ENCODE results near the gene XYLT1.

Gene XYLT1

DNA sequence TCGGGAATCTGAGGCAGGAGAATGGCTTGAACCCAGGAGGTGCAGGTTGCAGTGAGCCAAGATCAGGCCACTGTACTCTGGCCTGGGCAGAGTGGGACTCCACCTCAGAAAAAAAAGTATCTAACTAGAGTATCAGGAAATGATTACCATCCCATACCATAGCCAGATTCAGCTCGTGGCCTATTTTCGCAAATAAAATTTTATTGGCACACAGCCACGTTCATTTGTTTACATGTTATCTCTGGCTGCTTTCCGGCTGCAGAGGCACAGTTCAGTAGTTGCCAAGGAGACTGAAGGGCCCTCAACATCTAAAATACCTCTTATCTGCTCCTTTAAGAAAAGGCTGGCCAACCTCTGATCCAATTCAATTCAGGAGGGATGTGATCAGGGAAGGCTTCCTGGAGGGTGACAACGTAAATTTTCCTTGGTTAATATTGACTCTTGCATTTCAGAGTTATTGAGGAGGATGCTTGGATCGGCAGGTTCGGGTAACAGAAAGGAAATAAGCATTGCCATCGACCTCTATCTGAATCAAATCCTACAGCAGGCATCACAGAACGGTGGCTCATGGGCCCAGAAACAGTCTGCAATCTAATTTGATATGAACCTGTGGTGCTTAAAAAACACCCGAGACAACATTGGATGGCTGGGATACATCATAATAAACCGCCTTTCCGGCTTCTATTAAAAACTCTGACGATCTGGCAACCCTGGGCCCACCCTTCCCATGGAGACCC is 73.8 kb downstream of the XYLT1 start:
- Histone ChIP-seq H3K4me3 (ENCODE audit: low read depth, low read length) (no peak overlapping the region), H3K9me3 (ENCODE audit: severe bottlenecking) (no peaks in the 10 kb centered on the region), H3K36me3 (no peaks in the 10 kb centered on the region), H3K27me3 (ENCODE audit: insufficient read depth, low read depth, severe bottlenecking) (no peaks in the 10 kb centered on the region), H3K27ac (no peak overlapping the region)
- DNase-seq = no peak
- TF ChIP-seq, protein P1, sequence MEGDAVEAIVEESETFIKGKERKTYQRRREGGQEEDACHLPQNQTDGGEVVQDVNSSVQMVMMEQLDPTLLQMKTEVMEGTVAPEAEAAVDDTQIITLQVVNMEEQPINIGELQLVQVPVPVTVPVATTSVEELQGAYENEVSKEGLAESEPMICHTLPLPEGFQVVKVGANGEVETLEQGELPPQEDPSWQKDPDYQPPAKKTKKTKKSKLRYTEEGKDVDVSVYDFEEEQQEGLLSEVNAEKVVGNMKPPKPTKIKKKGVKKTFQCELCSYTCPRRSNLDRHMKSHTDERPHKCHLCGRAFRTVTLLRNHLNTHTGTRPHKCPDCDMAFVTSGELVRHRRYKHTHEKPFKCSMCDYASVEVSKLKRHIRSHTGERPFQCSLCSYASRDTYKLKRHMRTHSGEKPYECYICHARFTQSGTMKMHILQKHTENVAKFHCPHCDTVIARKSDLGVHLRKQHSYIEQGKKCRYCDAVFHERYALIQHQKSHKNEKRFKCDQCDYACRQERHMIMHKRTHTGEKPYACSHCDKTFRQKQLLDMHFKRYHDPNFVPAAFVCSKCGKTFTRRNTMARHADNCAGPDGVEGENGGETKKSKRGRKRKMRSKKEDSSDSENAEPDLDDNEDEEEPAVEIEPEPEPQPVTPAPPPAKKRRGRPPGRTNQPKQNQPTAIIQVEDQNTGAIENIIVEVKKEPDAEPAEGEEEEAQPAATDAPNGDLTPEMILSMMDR (IDR thresholded peaks at IDR 0.05; ENCODE audit: low read depth, low read length) = no peak

DNA sequence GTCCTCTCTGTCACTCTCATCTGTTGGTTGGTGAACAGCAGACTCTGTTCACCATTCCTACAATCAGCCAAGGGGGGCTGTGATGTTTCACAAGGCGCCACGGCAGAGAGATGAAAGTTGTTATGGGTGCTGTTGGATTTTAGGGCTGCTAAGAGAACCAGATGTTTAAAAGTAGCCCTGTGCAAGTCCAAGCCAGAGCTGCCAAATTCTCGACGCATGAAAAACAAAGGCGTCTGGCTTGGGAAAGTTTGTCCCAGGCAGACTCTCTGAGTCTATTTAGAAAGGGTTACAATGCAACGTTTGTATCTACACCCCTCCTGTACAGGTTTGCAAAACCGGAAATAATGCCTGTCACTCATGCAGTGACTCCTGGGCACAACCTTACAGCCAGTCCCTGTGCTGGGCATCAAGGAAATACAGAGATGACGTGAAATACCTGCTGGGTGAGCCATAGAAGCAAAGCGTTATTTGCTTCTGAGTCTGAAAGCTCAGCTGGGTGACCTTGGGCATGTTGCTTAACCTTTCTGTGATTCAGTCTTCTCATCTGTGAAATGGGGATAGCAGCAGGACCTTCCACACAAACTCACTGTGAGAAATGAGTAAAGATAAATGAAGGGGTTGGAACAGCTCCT is 74.8 kb downstream of the XYLT1 start:
- no peaks in the 10 kb centered on the region for H3K36me3 ChIP-seq
- no peak for DNase-seq
- no peak overlapping the region for H3K27ac ChIP-seq
- H3K27me3 ChIP-seq (ENCODE audit: insufficient read depth, low read depth, severe bottlenecking) = no peaks in the 10 kb centered on the region
- no peak overlapping the region for H3K4me3 ChIP-seq (ENCODE audit: low read depth, low read length)
- no peaks in the 10 kb centered on the region for H3K9me3 ChIP-seq (ENCODE audit: severe bottlenecking)
- TF ChIP-seq, protein P1 (IDR thresholded peaks at IDR 0.05; ENCODE audit: low read depth, low read length) = no peak

DNA sequence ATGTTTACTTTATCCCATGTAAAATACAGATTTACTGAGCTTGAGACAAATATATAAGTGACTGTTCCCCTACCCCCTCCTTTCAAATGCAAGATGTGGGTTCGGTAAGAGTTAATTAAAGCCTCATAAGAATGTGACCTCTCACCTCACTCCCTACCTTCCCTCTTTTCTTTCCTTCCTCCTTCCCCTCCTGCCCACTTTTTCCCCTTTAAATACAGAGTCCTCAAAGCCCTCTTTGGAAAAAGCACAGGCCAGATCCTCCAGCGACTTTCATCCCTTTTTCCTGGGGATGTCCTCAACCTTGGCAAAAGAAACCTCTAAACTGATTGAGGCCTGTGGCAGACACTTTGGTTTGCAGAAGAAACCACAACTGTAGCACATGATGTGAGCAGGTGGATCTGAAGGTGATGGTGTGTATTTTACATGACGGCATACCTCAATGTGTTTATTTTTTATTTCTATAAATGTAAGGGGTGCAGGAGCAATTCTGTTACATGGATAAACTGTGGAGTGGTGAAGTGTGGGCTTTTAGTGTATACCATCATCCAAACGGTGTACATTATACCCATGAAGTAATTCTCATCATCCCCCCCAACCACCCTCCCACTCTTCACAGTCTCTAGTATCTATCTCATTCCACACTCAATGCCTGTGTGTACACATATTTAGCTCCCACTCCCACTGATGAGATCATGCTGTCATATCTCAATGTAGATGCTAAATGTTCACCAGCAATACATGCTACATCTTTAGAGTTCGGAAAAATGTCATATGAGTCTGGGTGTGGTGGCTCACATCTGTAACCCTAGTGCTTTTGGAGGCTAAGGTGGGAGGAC is 77.7 kb downstream of the XYLT1 start:
- Histone ChIP-seq H3K27ac (no peak overlapping the region), H3K4me3 (ENCODE audit: low read depth, low read length) (no peak overlapping the region), H3K36me3 (no peaks in the 10 kb centered on the region), H3K27me3 (ENCODE audit: insufficient read depth, low read depth, severe bottlenecking) (no peaks in the 10 kb centered on the region), H3K9me3 (ENCODE audit: severe bottlenecking) (no peaks in the 10 kb centered on the region)
- no peak for DNase-seq
- TF ChIP-seq, protein P1 (IDR thresholded peaks at IDR 0.05; ENCODE audit: low read depth, low read length) = no peak

DNA sequence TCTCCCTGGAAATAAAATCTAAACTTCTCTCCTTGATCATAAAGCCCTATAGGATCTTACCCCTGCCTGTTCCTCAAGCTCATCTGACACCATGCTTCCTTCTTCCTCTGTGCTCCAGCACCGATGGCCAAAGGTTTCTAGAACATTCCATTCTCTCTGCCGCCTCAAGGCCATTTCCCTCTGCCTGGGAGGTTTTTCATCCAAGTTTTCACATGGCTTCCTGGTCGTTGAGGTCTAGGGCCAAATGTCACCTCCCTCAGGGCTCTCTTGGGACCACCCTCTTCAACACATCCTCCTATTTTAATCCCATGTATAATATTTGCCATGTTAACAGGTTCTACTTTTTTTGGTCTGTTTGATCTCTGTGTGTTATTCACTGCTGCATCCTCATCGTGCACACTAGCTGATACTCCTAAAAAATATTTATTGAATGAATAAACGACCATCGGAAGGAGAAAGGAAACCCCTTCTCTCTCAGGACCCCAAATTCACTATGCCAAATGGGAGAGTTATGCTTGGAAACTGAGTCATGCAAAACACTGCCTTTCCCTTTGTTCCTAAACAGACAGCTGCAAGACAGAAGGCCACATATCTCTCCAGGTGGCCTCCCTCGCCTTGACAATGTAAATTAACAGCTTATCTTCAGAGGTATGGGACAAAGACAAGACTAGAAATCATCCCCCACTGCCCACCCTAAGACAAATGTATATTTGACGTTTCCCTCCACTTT is 78.5 kb downstream of the XYLT1 start:
- DNase-seq = no peak
- TF ChIP-seq, protein P1 (IDR thresholded peaks at IDR 0.05; ENCODE audit: low read depth, low read length) = no peak
- H3K4me3 ChIP-seq (ENCODE audit: low read depth, low read length) = no peak overlapping the region
- H3K9me3 ChIP-seq (ENCODE audit: severe bottlenecking) = no peaks in the 10 kb centered on the region
- no peaks in the 10 kb centered on the region for H3K27me3 ChIP-seq (ENCODE audit: insufficient read depth, low read depth, severe bottlenecking)
- H3K36me3 ChIP-seq = no peaks in the 10 kb centered on the region
- H3K27ac ChIP-seq = no peak overlapping the region

GRCh38 chr16:17391715-17392114 is 79.0 kb downstream of the XYLT1 start:
- TF ChIP-seq, protein P1 (IDR thresholded peaks at IDR 0.05; ENCODE audit: low read depth, low read length) = no peak
- no peak for DNase-seq
- H3K27me3 ChIP-seq (ENCODE audit: insufficient read depth, low read depth, severe bottlenecking) = no peaks in the 10 kb centered on the region
- no peaks in the 10 kb centered on the region for H3K9me3 ChIP-seq (ENCODE audit: severe bottlenecking)
- no peak overlapping the region for H3K27ac ChIP-seq
- H3K36me3 ChIP-seq = no peaks in the 10 kb centered on the region
- H3K4me3 ChIP-seq (ENCODE audit: low read depth, low read length) = no peak overlapping the region

Measured in WERI-Rb-1 (cell line).